A549 (cell line): ENCODE data around the gene P4HTM. TPM values are rescaled to one million over a fixed set of nuclear protein-coding genes. Genes with fewer than 3 reads are reported as not detected.

Experiments
- ATAC-seq, 2 experiments: fragments of 200-7000 bp in 1 of 2; fragments of >200 bp in 1 of 2; cut with Nextera tagmentation in 1 of 2; cut with Tn5 transposase in 1 of 2; 3 replicates each; pipeline versions ENCODE4 v1.8.0 to v1.9.1; 2018 to 2020; ENCODE audit warnings: mild to moderate bottlenecking in 1 of 2, moderate library complexity in 1 of 2
- CTCF ChIA-PET: fragments of 300-600 bp; sonication (Branson Sonifier 250); formaldehyde crosslinking; extraction: SDS; loops from one replicate; lab custom pipeline; 2021; ENCODE audit warnings: antibody characterized with exemption, inconsistent platforms; lab: Yijun Ruan, JAX
- POLR2A ChIA-PET: fragments of 350-600 bp; formaldehyde crosslinking; extraction: SDS; loops from one replicate; lab custom pipeline; 2021; ENCODE audit warnings: antibody characterized with exemption, inconsistent platforms; lab: Yijun Ruan, JAX
- DNase-seq, 2 experiments: peaks; one replicate each; pipeline versions ENCODE4 v3.0.0 to v3.0.0-alpha.2; 2011 to 2016; ENCODE audit warnings: low read depth in 1 of 2, low spot score in 1 of 2
- FAIRE-seq: peaks from 2 replicates; lab custom pipeline; 2011; peaks lifted over from hg19 to GRCh38; lab: Jason Lieb, UNC
- H3K27ac ChIP-seq, 2 experiments: fragments of >200 bp; sonication (Bioruptor Twin); formaldehyde crosslinking; 3 replicates each; pipeline ENCODE4 v1.5.1; 2016 to 2017
- H3K4me1 ChIP-seq: fragments of >200 bp; sonication (Bioruptor Twin); formaldehyde crosslinking; 3 replicates; pipeline ENCODE4 v1.6.1; 2016
- H3K4me2 ChIP-seq: fragments of >200 bp; sonication (Bioruptor Twin); formaldehyde crosslinking; 3 replicates; pipeline ENCODE4 v1.6.1; 2016
- H3K4me3 ChIP-seq: fragments of >200 bp; sonication (Bioruptor Twin); formaldehyde crosslinking; 3 replicates; pipeline ENCODE4 v1.5.1; 2016
- H3K9me3 ChIP-seq: fragments of >200 bp; sonication (Bioruptor Twin); formaldehyde crosslinking; 3 replicates; pipeline ENCODE4 v1.6.1; 2016
- CEBPB ChIP-seq, 2 experiments: fragments of >200 bp in 1 of 2; sonication (Bioruptor Twin) in 1 of 2; formaldehyde crosslinking in 1 of 2; IDR thresholded peaks; 2 replicates each; pipeline ENCODE4 v1.6.1; 2012 to 2016
- CHD2 ChIP-seq: fragments of 150-350 bp; IDR thresholded peaks from 2 replicates; pipeline ENCODE4 v1.6.1; 2014; ENCODE audit warnings: low read length; ENCODE audit not compliant: partially characterized antibody
- CHD4 ChIP-seq: fragments of 200-600 bp; sonication (generic); IDR thresholded peaks from 2 replicates; pipeline ENCODE4 v1.6.1; 2016; ENCODE audit warnings: antibody characterized with exemption, mild to moderate bottlenecking, borderline replicate concordance
- CTCF ChIP-seq: fragments of >200 bp; sonication (Bioruptor Twin); formaldehyde crosslinking; IDR thresholded peaks from 3 replicates; pipeline ENCODE4 v1.5.1; 2016
- E2F6 ChIP-seq: IDR thresholded peaks from 2 replicates; pipeline ENCODE4 v1.6.1; 2012; ENCODE audit warnings: low read depth, borderline replicate concordance
- EHF ChIP-seq: fragments of 250-450 bp; sonication (Bioruptor Pico); IDR thresholded peaks from 2 replicates; pipeline ENCODE4 v1.5.0; 2020; ENCODE audit warnings: mild to moderate bottlenecking
- EHMT2 ChIP-seq: fragments of 200-600 bp; sonication (generic); IDR thresholded peaks from 2 replicates; pipeline ENCODE4 v1.6.1; 2016; ENCODE audit warnings: antibody characterized with exemption, low read depth, mild to moderate bottlenecking, moderate library complexity
- FOSB ChIP-seq: fragments of 250-450 bp; sonication (Bioruptor Pico); IDR thresholded peaks from 2 replicates; pipeline ENCODE4 v1.5.0; 2020; ENCODE audit warnings: mild to moderate bottlenecking, moderate library complexity
- FOSL2 ChIP-seq, 2 experiments: fragments of 450-650 bp in 1 of 2; fragments of >200 bp in 1 of 2; sonication (Bioruptor Twin) in 1 of 2; formaldehyde crosslinking; IDR thresholded peaks; 2 replicates each; pipeline versions ENCODE4 v1.5.0 to v1.6.1; 2016 to 2020; ENCODE audit warnings: mild to moderate bottlenecking in 1 of 2, moderate library complexity in 1 of 2
- FOXS1 ChIP-seq: fragments of 250-450 bp; sonication (Bioruptor Pico); IDR thresholded peaks from 2 replicates; pipeline ENCODE4 v1.5.0; 2020; ENCODE audit warnings: mild to moderate bottlenecking, moderate library complexity
- HDAC2 ChIP-seq: fragments of 200-600 bp; sonication (generic); IDR thresholded peaks from 2 replicates; pipeline ENCODE4 v1.6.1; 2016
- HES2 ChIP-seq: fragments of >200 bp; sonication (Bioruptor Twin); formaldehyde crosslinking; IDR thresholded peaks from 2 replicates; pipeline ENCODE4 v1.6.1; 2016
- HOXB5 ChIP-seq: fragments of 250-450 bp; sonication (Bioruptor Pico); IDR thresholded peaks from 2 replicates; pipeline ENCODE4 v1.5.0; 2020; ENCODE audit warnings: mild to moderate bottlenecking, moderate library complexity
- JUN ChIP-seq, 2 experiments: fragments of >200 bp; sonication (Bioruptor Twin); formaldehyde crosslinking; IDR thresholded peaks; 2 replicates in 1 of 2; 3 replicates in 1 of 2; pipeline ENCODE4 v1.6.1; 2016 to 2017
- JUNB ChIP-seq: fragments of >200 bp; sonication (Bioruptor Twin); formaldehyde crosslinking; IDR thresholded peaks from 2 replicates; pipeline ENCODE4 v1.6.1; 2016
- KDM1A ChIP-seq: fragments of 200-600 bp; sonication (generic); IDR thresholded peaks from 2 replicates; pipeline ENCODE4 v1.6.1; 2016; ENCODE audit warnings: low read depth, mild to moderate bottlenecking
- KDM5A ChIP-seq: fragments of 200-600 bp; sonication (generic); IDR thresholded peaks from 2 replicates; pipeline ENCODE4 v1.6.1; 2016; ENCODE audit warnings: antibody characterized with exemption, mild to moderate bottlenecking
- MAFK ChIP-seq: fragments of 450-650 bp; IDR thresholded peaks from 2 replicates; pipeline ENCODE4 v1.6.1; 2014; ENCODE audit not compliant: partially characterized antibody
- NFE2L2 ChIP-seq: fragments of 150-350 bp; conservative IDR thresholded peaks from 2 replicates; pipeline ENCODE4 v1.6.1; 2014; ENCODE audit warnings: low read length
- NR3C1 ChIP-seq: fragments of >200 bp; sonication (Bioruptor Twin); formaldehyde crosslinking; IDR thresholded peaks from 3 replicates; pipeline ENCODE4 v1.6.1; 2017
- PBX3 ChIP-seq: IDR thresholded peaks from 2 replicates; pipeline ENCODE4 v1.6.1; 2012
- POLR2A ChIP-seq: IDR thresholded peaks from 2 replicates; pipeline ENCODE4 v1.6.1; 2012; ENCODE audit warnings: mild to moderate bottlenecking, low read length
- RFX5 ChIP-seq: fragments of 450-650 bp; IDR thresholded peaks from 2 replicates; pipeline ENCODE4 v1.7.1; 2014; ENCODE audit warnings: antibody characterized with exemption, mild to moderate bottlenecking, moderate library complexity
- SMC3 ChIP-seq: fragments of >200 bp; sonication (Bioruptor Twin); formaldehyde crosslinking; IDR thresholded peaks from 3 replicates; pipeline ENCODE4 v1.6.1; 2018; ENCODE audit warnings: inconsistent platforms
- SREBF2 ChIP-seq: fragments of 450-650 bp; IDR thresholded peaks from 2 replicates; pipeline ENCODE4 v1.6.1; 2014; ENCODE audit warnings: mild to moderate bottlenecking, moderate library complexity
- TFCP2L1 ChIP-seq: fragments of 250-450 bp; sonication (Bioruptor Pico); IDR thresholded peaks from 2 replicates; pipeline ENCODE4 v1.5.0; 2021; ENCODE audit warnings: mild to moderate bottlenecking
- TP53 ChIP-seq: fragments of 250-450 bp; sonication (Bioruptor Pico); IDR thresholded peaks from 2 replicates; pipeline ENCODE4 v1.5.0; 2021; ENCODE audit warnings: mild to moderate bottlenecking, moderate library complexity
- USF2 ChIP-seq: fragments of 450-650 bp; IDR thresholded peaks from 2 replicates; pipeline ENCODE4 v1.6.1; 2014; ENCODE audit warnings: antibody characterized with exemption
- ZFP36 ChIP-seq: fragments of 450-650 bp; IDR thresholded peaks from 2 replicates; pipeline ENCODE4 v1.6.1; 2014; ENCODE audit warnings: borderline replicate concordance; ENCODE audit not compliant: partially characterized antibody
- ZSCAN20 ChIP-seq: fragments of 250-450 bp; sonication (Bioruptor Pico); IDR thresholded peaks from 2 replicates; pipeline ENCODE4 v1.8.0; 2022; ENCODE audit warnings: mild to moderate bottlenecking, moderate library complexity
- WGBS: methylation state at CpG from one replicate; pipeline ENCODE4 v1.1.6; 2017; ENCODE audit errors: missing lambda C conversion rate; 5-methylcytosine and 5-hydroxymethylcytosine counted together
- polyA plus RNA-seq, 4 experiments: library from polyadenylated mRNA; depleted of rRNA in 3 of 4; stranded (reverse); fragments of >200 nt; fragmentation: RNase III in 1 of 4; extraction: RNeasy Plus Mini Kit Qiagen cat#74134 plus additional on column Dnase treatment in 1 of 4; gene quantifications; 2 replicates in 3 of 4; 3 replicates in 1 of 4; pipeline ENCODE4 v1.2.3, GENCODE V29; 2011 to 2017

The P4HTM gene
- polyA plus RNA-seq, 2 of the 4 experiments (the other 2 are of a cell fraction), result 14.4 to 16.4 TPM

- ChIA-PET POLR2A (no interaction called here), CTCF (interaction anchor here (1.8 kb wide), 1 partner anchor 26 kb away, joined by 4 read pairs; no protein-coding TSS in a partner anchor)
Measured at GRCh38 chr3:48982016-48982415, 8.0 kb upstream of the P4HTM start.

GRCh38 chr3:48982686-48983085, 7.4 kb upstream of the P4HTM start:
- 95% methylated on average over 5 of the region's 5 CpGs for WGBS
- POLR2A ChIA-PET, result no interaction called here

More at GRCh38 chr3:48982016-48982415, 8.0 kb upstream of the P4HTM start:
- no peak overlapping the region for H3K27ac ChIP-seq
- TF ChIP-seq MAFK, result peak; percentile 75
- TF ChIP-seq CHD2, result no peak
- no peak for TF ChIP-seq EHF
- TF ChIP-seq E2F6, result no peak
- no peaks in the 10 kb centered on the region for H3K9me3 ChIP-seq
- H3K4me1 ChIP-seq, result no peaks in the 10 kb centered on the region
- ATAC-seq, result no peak
- no peak overlapping the region for H3K4me3 ChIP-seq
- no peak for FAIRE-seq
- no peak for DNase-seq
- H3K4me2 ChIP-seq, result no peak overlapping the region

GRCh38 chr3:48983096-48983495, 6.9 kb upstream of the P4HTM start:
- ATAC-seq (no peak), DNase-seq (no peak), FAIRE-seq (no peak)
- no peaks in the 10 kb centered on the region for H3K9me3 ChIP-seq
- ChIA-PET CTCF (interaction anchor here (16.7 kb wide), 1 partner anchor 29 kb away, joined by 385 read pairs; the partner anchor contains the start of genes DALRD3, NDUFAF3 and WDR6), POLR2A (no interaction called here)
- H3K4me1 ChIP-seq, result peaks cover under 1% of the 10 kb centered on the region; the same call in 1 of the 3 replicates
- TF ChIP-seq EHF (no peak), ZFP36 (no peak), FOSL2 (IDR thresholded peaks at IDR 0.05) (no peak), FOSL2 (CRISPR knock-in tag; IDR thresholded peaks at IDR 0.05) (no peak), PBX3 (no peak), NFE2L2 (no peak), KDM1A (no peak)
- no peak overlapping the region for H3K27ac ChIP-seq
- no peak overlapping the region for H3K4me2 ChIP-seq
- H3K4me3 ChIP-seq, result no peak overlapping the region
- WGBS, result 92% methylated on average over 4 of the region's 4 CpGs

More at GRCh38 chr3:48982686-48983085, 7.4 kb upstream of the P4HTM start:
- Histone ChIP-seq H3K4me2 (no peak overlapping the region), H3K4me1 (no peaks in the 10 kb centered on the region), H3K9me3 (no peaks in the 10 kb centered on the region), H3K4me3 (no peak overlapping the region), H3K27ac (no peak overlapping the region)
- no peak for ATAC-seq
- DNase-seq, result no peak
- CTCF ChIA-PET, result no interaction called here
- FAIRE-seq, result no peak
- TF ChIP-seq JUN (IDR thresholded peaks at IDR 0.05) (no peak), KDM1A (no peak), JUNB (no peak), CHD4 (no peak), TP53 (CRISPR knock-in tag) (no peak), NFE2L2 (no peak), KDM5A (no peak), FOSL2 (IDR thresholded peaks at IDR 0.05) (no peak), FOSL2 (CRISPR knock-in tag; IDR thresholded peaks at IDR 0.05) (no peak), ZSCAN20 (no peak), CEBPB (IDR thresholded peaks at IDR 0.05) (no peak), POLR2A (no peak), SMC3 (no peak), USF2 (no peak)

- Histone ChIP-seq H3K4me1 (peaks cover 12% of the 10 kb centered on the region), H3K9me3 (no peaks in the 10 kb centered on the region), H3K4me3 (no peak overlapping the region), H3K27ac (no peak overlapping the region), H3K4me2 (no peak overlapping the region)
- FAIRE-seq, result no peak
- ChIA-PET POLR2A (interaction anchor here (1.4 kb wide), 1 partner anchor 37 kb away, joined by 4 read pairs; the partner anchor contains the start of gene NDUFAF3), CTCF (interaction anchor here (0.6 to 16.7 kb wide), 2 partner anchors 28 to 61 kb away, joined by 3 to 385 read pairs; partner anchors contain the start of genes DALRD3, NDUFAF3 and WDR6)
- no peak for DNase-seq
- no peak for ATAC-seq
- TF ChIP-seq FOSB (CRISPR knock-in tag), result no peak
- no peak for TF ChIP-seq HOXB5
- no peak for TF ChIP-seq NR3C1
- TF ChIP-seq KDM1A, result no peak
- TF ChIP-seq FOXS1 (CRISPR knock-in tag), result no peak
- no peak for TF ChIP-seq CTCF
- no peak for TF ChIP-seq TFCP2L1 (CRISPR knock-in tag)
- TF ChIP-seq JUNB, result no peak
- TF ChIP-seq RFX5, result no peak
- TF ChIP-seq EHMT2, result no peak
- TF ChIP-seq NFE2L2, result no peak
- no peak for TF ChIP-seq JUN (IDR thresholded peaks at IDR 0.05)
- TF ChIP-seq HDAC2, result no peak
- no peak for TF ChIP-seq SREBF2
- no peak for TF ChIP-seq HES2
Measured at GRCh38 chr3:48984663-48985062, 5.4 kb upstream of the P4HTM start.
